Adrenal gland (tissue), 12 donors: ENCODE measurements around the gene PIGB. TPM values are rescaled to one million over a fixed set of nuclear protein-coding genes. Genes with fewer than 3 reads are reported as not detected.

Experiments used
- DNase-seq, 7 donors: peaks; one replicate each; pipeline ENCODE4 v3.0.0-alpha.2; 2019 to 2020
- H3K27ac ChIP-seq, 5 donors: fragments of 200-600 bp; sonication (generic) in 4 of 5; 1 replicate in 3 of 5; 2 replicates in 2 of 5; pipeline versions ENCODE4 v1.5.1 to v1.8.0; 2016 to 2020; ENCODE audit warnings: mild to moderate bottlenecking in 1 of 5
- H3K27me3 ChIP-seq: fragments of 200-600 bp; 2 replicates; pipeline ENCODE4 v1.8.0; 2021
- H3K36me3 ChIP-seq, 2 donors: fragments of 200-600 bp; replicated peaks in 1 of 2; 1 replicate in 1 of 2; 2 replicates in 1 of 2; pipeline versions ENCODE4 v1.5.1 to v1.8.0; 2018 to 2022
- H3K4me1 ChIP-seq, 2 donors: fragments of 200-600 bp; replicated peaks in 1 of 2; 1 replicate in 1 of 2; 2 replicates in 1 of 2; pipeline versions ENCODE4 v1.5.1 to v1.8.0; 2018 to 2021
- H3K4me3 ChIP-seq, 4 donors: fragments of 200-600 bp; sonication (generic) in 3 of 4; one replicate each; pipeline ENCODE4 v1.5.1; 2016 to 2018
- H3K9me3 ChIP-seq, 3 donors: fragments of 200-600 bp; sonication (generic) in 1 of 3; replicated peaks in 1 of 3; 1 replicate in 2 of 3; 2 replicates in 1 of 3; pipeline versions ENCODE4 v1.5.1 to v1.8.0; 2016 to 2021
- POLR2A ChIP-seq, 2 donors: fragments of 450-650 bp; IDR thresholded peaks; one replicate each; pipeline ENCODE4 v1.6.1; 2017; ENCODE audit warnings: antibody characterized with exemption in 2 of 2, mild to moderate bottlenecking in 2 of 2, moderate library complexity in 1 of 2
- WGBS, 4 donors: extraction: QIAGEN DNeasy Blood & Tissue Kit in 2 of 4; methylation state at CpG; one replicate each; pipeline versions ENCODE4 v1.1.5 to v1.1.7; 2013 to 2017; 5-methylcytosine and 5-hydroxymethylcytosine counted together
- intact Hi-C, 2 donors: fragments of 100-400 bp; cut with DNase I; formaldehyde crosslinking; loops; one replicate each; pipeline versions ENCODE4 v1.14.1 to v1.15.0; 2022 to 2023
- polyA plus RNA-seq, 3 donors: library from polyadenylated mRNA; stranded (reverse); fragments of 200-250 nt in 2 of 3; fragments of 350-450 nt in 1 of 3; fragmentation: Illumina TruSeq in 1 of 3; extraction: RNeasy Lipid Tissue Mini Kit (QIAGEN cat#74804) in 1 of 3; gene quantifications; one replicate each; pipeline ENCODE4 v1.2.3, GENCODE V29; 2013 to 2014
- total RNA-seq, 9 donors: library from RNA; depleted of rRNA in 4 of 9; stranded (reverse); fragments of >200 nt in 4 of 9; fragments of 120-200 nt in 1 of 9; fragmentation: NEBNext Ultra II Directional in 1 of 9; extraction: Animal tissue kit (Norgen Biotek cat#: 25700) in 1 of 9; gene quantifications; one replicate each; pipeline versions ENCODE4 v1.1.0 to v1.2.4, GENCODE V29; 2013 to 2023
- TF ChIP-seq, protein P1 (sequence below), 6 experiments: fragments of 450-650 bp in 4 of 6; fragments of 200-600 bp in 2 of 6; sonication (generic) in 1 of 6; IDR thresholded peaks; 1 replicate in 5 of 6; 2 replicates in 1 of 6; pipeline versions ENCODE4 v1.5.1 to v1.8.0; 2016 to 2021; ENCODE audit warnings: antibody characterized with exemption in 6 of 6, mild to moderate bottlenecking in 2 of 6, moderate library complexity in 1 of 6
- donor health status: healthy with polysubstance abuse.
- donor health status: Bipolar disorder and iron deficiency.
- donor health status: DM: yes; HTN: yes; CAD: no.
- donor health status: DM: no; HTN: no; CAD: no.
- donor health status: DM: no; HTN: no; CAD: no.
- donor health status: DM: yes; HTN: yes; CAD: no.

PIGB gene
- total and polyA plus RNA-seq, 12 donors, result 9.5 to 33.8 (median 15.6) TPM

DNA sequence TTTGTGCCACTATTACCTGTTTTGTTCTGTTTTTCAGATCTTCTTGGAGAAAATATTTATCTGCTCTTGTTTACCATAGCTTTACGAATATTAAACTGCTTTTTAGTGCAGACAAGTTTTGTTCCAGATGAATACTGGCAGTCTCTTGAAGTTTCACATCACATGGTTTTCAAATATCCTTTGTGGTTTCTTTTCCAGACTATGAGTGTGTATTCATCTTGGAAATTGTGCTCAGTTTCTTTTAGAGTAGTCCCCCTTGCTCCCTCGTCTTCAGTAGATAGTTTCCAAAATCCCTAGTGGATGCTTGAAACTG, 1.2 kb downstream of the PIGB start:
- 58 to 63% (median 59%) methylated on average over 2 of the region's 2 CpGs for WGBS, 4 donors
- TF ChIP-seq, protein P1, sequence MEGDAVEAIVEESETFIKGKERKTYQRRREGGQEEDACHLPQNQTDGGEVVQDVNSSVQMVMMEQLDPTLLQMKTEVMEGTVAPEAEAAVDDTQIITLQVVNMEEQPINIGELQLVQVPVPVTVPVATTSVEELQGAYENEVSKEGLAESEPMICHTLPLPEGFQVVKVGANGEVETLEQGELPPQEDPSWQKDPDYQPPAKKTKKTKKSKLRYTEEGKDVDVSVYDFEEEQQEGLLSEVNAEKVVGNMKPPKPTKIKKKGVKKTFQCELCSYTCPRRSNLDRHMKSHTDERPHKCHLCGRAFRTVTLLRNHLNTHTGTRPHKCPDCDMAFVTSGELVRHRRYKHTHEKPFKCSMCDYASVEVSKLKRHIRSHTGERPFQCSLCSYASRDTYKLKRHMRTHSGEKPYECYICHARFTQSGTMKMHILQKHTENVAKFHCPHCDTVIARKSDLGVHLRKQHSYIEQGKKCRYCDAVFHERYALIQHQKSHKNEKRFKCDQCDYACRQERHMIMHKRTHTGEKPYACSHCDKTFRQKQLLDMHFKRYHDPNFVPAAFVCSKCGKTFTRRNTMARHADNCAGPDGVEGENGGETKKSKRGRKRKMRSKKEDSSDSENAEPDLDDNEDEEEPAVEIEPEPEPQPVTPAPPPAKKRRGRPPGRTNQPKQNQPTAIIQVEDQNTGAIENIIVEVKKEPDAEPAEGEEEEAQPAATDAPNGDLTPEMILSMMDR (IDR thresholded peaks at IDR 0.05), result no peak
- TF ChIP-seq POLR2A (IDR thresholded peaks at IDR 0.05), result no peak
- Histone ChIP-seq H3K4me1 (peaks cover 4 to 32% of the 10 kb centered on the region in 2 donors), H3K9me3 (no peaks in the 10 kb centered on the region), H3K27me3 (no peaks in the 10 kb centered on the region), H3K36me3 (no peaks in the 10 kb centered on the region), H3K27ac (no peak overlapping the region), H3K4me3 (peak overlapping the region in 1 of 4 donors; percentile 79)
- intact Hi-C loops, result no loop called here
- DNase-seq, result no peak

DNA sequence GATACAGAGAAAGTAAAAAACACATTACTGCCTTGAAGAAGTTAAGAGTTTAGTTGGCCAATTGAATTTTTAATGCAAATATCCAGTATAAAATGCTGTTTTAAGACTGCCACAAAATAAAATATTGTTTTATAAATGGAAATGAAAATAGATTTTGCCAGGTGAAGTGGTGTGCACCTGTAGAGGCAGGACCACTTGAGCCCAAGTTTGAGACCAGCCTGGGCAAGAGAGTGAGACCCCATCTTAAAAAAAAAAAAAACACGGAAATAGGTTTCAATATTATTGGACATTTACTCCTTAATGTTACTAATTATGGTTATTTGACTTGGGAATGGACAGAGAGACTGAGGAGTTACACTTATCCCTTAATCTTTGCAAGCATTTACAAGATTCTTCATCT, 1.9 kb downstream of the PIGB start:
- H3K36me3 ChIP-seq, result no peaks in the 10 kb centered on the region
- H3K27me3 ChIP-seq, result no peaks in the 10 kb centered on the region
- intact Hi-C loops, result no loop called here
- H3K4me1 ChIP-seq, result peaks cover 4 to 32% of the 10 kb centered on the region in 2 donors
- no peak for DNase-seq
- no peak overlapping the region for H3K27ac ChIP-seq
- H3K9me3 ChIP-seq, result no peaks in the 10 kb centered on the region
- TF ChIP-seq POLR2A (IDR thresholded peaks at IDR 0.05), result no peak
- TF ChIP-seq, protein P1 (IDR thresholded peaks at IDR 0.05), result no peak
- WGBS, 4 donors, result 76 to 91% (median 85%) methylated on average over 1 of the region's 1 CpG
- H3K4me3 ChIP-seq, result no peak overlapping the region

DNA sequence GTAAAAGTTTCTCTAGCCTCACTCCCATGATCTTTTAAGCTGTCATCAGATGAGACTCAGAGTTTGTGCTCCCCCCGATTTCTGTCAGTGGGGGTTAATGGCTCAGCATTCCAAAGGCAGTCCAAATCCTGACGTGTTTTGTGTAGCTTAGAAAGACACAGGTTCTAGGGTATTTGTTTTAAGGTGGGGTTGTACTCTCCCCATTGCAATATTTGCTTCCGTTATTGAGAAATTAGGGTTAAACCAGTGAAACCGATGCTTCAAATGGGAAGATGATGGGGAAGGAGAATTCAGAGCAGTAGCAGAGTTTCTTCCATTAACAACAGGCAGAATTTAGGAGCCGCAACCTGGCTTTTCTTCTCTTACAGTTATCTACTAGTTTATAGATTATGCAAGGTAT, 3.4 kb downstream of the PIGB start:
- no peak overlapping the region for H3K4me3 ChIP-seq
- no peaks in the 10 kb centered on the region for H3K27me3 ChIP-seq
- no peaks in the 10 kb centered on the region for H3K36me3 ChIP-seq
- DNase-seq, result no peak
- no peaks in the 10 kb centered on the region for H3K9me3 ChIP-seq
- peaks cover 4 to 20% of the 10 kb centered on the region in 2 donors for H3K4me1 ChIP-seq
- intact Hi-C loops, result no loop called here
- TF ChIP-seq POLR2A (IDR thresholded peaks at IDR 0.05), result no peak
- TF ChIP-seq, protein P1 (IDR thresholded peaks at IDR 0.05), result no peak
- 82 to 93% (median 86%) methylated on average over 5 of the region's 5 CpGs for WGBS, 4 donors
- H3K27ac ChIP-seq, result no peak overlapping the region

DNA sequence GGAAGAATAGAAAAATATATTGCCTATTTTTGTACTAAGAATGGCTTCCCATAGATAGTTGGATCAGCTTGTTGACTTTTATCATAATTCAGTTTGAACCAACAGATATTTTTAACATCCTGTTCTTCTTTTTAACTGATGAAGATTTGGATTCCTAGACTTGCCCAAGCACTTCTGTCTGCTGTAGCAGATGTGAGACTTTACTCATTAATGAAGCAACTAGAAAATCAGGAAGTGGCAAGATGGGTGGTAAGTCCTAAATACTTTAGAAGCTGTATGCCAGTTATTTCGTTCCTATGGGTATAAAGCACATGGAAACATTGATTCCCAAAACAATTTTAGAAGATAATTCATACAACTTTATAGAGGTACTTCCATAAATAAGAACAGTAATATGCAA, 8.4 kb downstream of the PIGB start:
- no peak for DNase-seq
- no peaks in the 10 kb centered on the region for H3K36me3 ChIP-seq
- no peaks in the 10 kb centered on the region for H3K9me3 ChIP-seq
- H3K4me3 ChIP-seq, result no peak overlapping the region
- no peak overlapping the region for H3K27ac ChIP-seq
- intact Hi-C loops, result no loop called here
- 74 to 81% (median 75%) methylated on average over 1 of the region's 1 CpG for WGBS, 4 donors
- TF ChIP-seq POLR2A (IDR thresholded peaks at IDR 0.05), result no peak
- TF ChIP-seq, protein P1 (IDR thresholded peaks at IDR 0.05), result no peak
- H3K4me1 ChIP-seq, result no peaks in the 10 kb centered on the region
- H3K27me3 ChIP-seq, result no peaks in the 10 kb centered on the region
